GM12875 (cell line): ENCODE measurements around the gene CACNA2D3.

Experiments
- H3K4me3 ChIP-seq: one replicate; pipeline ENCODE4 v1.5.1; 2011; ENCODE audit warnings: low read depth, low read length, control low read depth
- TF ChIP-seq, protein P1 (sequence below): IDR thresholded peaks from 2 replicates; pipeline ENCODE4 v1.5.1; 2011; ENCODE audit warnings: low read depth, mild to moderate bottlenecking, control low read depth, inconsistent platforms, low read length, moderate library complexity, borderline replicate concordance; ENCODE audit not compliant: insufficient read depth

Gene CACNA2D3

GRCh38 chr3:54557538-54558428 lies 435.4 kb downstream of the CACNA2D3 start:
- H3K4me3 ChIP-seq, result no peak overlapping the region
- TF ChIP-seq, protein P1, sequence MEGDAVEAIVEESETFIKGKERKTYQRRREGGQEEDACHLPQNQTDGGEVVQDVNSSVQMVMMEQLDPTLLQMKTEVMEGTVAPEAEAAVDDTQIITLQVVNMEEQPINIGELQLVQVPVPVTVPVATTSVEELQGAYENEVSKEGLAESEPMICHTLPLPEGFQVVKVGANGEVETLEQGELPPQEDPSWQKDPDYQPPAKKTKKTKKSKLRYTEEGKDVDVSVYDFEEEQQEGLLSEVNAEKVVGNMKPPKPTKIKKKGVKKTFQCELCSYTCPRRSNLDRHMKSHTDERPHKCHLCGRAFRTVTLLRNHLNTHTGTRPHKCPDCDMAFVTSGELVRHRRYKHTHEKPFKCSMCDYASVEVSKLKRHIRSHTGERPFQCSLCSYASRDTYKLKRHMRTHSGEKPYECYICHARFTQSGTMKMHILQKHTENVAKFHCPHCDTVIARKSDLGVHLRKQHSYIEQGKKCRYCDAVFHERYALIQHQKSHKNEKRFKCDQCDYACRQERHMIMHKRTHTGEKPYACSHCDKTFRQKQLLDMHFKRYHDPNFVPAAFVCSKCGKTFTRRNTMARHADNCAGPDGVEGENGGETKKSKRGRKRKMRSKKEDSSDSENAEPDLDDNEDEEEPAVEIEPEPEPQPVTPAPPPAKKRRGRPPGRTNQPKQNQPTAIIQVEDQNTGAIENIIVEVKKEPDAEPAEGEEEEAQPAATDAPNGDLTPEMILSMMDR, result no peak

DNA sequence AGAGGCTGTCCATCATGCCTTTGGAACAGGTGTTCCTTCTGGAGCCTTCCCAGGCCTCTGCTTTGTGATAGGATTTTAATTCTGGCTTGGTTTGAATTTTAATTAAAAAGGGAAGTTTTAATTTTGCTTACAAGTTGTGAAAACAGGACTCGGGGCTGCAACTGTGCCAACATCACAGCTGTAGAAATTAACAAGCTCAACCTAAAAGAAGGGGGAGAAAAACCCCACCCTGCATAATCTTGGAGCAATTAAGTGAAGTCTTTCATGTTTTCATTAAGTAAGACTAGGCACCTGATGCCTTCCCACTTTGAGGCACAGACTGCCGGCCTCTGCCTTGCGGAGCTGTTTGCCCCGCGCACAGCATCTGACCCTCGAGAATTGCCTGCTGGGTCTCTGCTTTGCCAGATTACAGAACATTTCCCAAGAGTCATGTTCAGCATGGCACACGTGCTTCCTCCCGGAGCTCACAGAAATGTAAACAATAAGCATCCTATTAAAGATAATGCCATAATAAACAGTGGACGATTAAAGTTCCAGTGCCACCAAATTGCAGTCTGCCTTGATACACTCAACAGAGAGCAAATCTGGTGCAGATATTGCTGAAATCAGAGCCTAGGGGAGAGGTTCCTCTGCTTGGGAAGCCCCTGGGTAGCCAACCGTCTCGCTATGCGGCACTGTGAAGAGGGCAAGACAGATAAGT lies 441.3 kb downstream of the CACNA2D3 start:
- H3K4me3 ChIP-seq, result no peak overlapping the region
- TF ChIP-seq, protein P1, result no peak

DNA sequence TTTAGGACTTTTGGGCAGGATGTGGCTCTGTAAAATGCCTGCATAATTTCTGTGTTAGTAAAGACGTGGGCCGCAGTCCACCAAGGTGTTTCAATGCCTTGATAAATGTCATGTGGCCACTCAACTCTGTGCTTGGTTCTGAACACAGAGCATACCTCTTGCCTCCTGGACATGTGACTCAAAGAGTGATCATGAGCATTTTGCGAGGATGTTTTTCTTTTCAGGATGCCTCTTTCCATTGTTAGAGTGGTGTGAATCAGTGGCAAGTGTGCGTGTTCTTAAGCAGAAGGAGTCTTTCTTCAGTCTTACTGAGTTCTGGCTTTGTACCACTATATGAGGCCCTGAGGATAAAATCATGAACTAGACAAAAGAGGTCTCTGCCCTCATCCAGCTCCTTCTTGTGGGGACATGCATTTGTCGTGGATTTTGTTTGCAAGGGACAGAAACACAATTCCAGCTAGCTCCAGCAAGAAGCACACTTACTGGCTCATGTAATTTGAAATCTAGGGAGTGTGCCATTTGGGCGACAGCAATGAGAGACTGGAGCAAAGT lies 442.1 kb downstream of the CACNA2D3 start:
- no peak overlapping the region for H3K4me3 ChIP-seq
- TF ChIP-seq, protein P1, result no peak

- TF ChIP-seq, protein P1, result no peak
- no peak overlapping the region for H3K4me3 ChIP-seq
Measured at GRCh38 chr3:54565956-54566355, 443.6 kb downstream of the CACNA2D3 start.

DNA sequence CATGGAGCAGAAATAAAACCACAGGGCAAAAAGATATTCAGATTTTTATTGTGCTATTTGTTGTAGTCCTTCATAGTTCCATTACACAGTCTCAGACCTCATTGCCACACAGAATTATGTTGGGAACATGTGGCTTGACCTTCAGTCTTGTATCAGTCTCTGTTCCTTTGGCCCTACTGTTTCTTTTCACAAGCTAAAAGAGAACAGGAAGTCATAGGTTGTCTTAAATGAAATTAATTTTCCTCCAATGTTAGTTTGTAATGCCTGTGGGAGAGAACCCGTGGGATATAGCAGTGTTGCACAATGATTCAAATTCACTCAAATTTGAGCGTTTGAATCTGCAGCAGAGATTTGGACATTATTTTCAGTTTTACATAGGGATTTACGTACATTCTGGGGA lies 445.6 kb downstream of the CACNA2D3 start:
- H3K4me3 ChIP-seq, result no peak overlapping the region
- TF ChIP-seq, protein P1, result no peak

DNA sequence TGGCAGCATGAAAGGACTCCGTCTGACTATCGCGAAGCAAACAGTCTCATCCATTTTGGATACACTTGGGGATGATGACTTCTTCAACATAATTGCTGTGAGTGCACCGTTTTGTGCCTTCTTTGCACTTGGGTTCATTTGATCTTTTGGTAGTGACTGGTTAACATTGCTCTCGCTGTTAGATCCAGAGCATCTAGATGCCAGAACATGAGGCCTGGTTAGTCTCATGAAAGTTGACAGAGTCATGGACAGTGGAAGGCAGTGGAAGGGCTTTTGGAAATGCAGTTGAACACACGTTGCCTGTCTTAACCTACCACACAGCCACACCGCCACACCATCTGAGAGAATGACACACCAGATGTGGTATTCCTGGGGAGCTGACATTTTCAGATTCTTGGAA lies 447.7 kb downstream of the CACNA2D3 start:
- no peak overlapping the region for H3K4me3 ChIP-seq
- TF ChIP-seq, protein P1, result no peak
